Measurements from ENCODE around the gene RAB12.
"Not testable (repeated sequence)": the region's sequence is repeated elsewhere in the genome, so short reads cannot be mapped to it uniquely, and the experiment has no call there.

The RAB12 gene

DNA sequence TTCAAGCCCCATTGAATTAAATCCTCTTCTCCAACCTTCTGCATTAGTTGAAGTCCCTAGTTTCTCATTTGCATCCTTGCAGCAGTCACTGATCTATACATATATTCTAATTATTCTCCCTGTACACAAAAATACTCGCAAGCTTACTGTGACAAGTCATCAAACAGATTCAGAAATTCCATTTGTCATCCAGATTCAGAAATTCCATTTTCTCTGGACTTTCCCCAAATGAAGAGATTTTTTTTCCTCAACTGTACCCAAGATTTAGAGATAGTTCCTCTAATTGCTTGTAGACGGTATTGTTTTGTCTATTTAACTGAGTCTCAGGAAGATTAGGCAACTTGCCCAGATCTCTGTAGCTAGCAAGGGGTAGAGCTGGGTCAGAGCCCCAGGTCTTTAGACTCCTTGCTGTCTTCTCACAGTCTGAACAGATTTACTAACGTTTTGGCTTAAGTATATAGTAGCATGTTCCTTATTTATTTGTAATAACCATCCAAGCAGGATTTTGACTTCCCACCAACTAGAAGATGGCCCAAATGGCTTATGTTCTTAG, 34.2 kb downstream of the RAB12 start:
- in situ Hi-C loops (cut with MboI; ENCODE audit: low sequenced_read_pairs): no loop called here

DNA sequence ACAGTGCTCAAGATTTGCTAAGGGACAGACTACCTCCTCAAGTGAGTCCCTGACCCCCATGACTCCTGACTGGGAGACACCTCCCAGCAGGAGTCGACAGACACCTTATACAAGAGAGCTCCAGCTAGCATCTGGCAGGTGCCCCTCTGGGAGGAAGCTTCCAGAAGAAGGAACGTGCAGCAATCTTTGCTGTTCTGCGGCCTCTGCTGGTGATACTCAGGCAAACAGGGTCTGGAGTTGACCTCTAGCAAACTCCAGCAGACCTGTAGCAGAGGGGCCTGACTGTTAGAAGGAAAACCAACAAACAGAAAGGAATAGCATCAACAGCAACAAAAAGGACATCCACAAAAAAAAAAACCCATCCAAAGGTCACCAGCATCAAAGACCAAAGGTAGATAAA, 38.1 kb downstream of the RAB12 start:
- in situ Hi-C loops (cut with MboI; ENCODE audit: low sequenced_read_pairs): not testable (repeated sequence)

- in situ Hi-C loops (cut with MboI; ENCODE audit: low sequenced_read_pairs): not testable (repeated sequence)
Measured at GRCh38 chr18:8651478-8652261, 42.4 kb downstream of the RAB12 start.

GRCh38 chr18:8654503-8655451, 45.5 kb downstream of the RAB12 start:
- in situ Hi-C loops (cut with MboI; ENCODE audit: low sequenced_read_pairs): no loop called here

DNA sequence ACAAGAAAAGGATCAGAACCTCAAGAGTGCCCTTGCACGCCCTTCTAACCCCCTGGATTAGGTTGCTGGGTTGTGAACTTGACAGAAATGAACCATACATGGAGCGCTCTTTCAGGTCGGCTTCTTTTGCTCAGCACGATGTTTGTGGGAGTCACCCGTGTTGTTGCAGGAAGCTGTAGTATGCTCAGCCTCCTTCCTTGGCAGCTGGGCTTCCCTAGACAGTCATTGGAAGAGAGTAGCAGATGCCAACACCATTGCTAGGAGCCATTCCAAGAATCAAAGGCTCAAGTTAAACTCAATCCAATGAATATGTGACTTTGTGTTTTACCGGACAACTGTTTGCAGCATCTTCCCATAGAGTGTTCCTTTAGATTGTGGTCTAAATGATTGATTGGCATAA, 47.0 kb downstream of the RAB12 start:
- in situ Hi-C loops (cut with MboI; ENCODE audit: low sequenced_read_pairs): no loop called here

GRCh38 chr18:8657050-8657820, 48.0 kb downstream of the RAB12 start:
- in situ Hi-C loops (cut with MboI; ENCODE audit: low sequenced_read_pairs): no loop called here

DNA sequence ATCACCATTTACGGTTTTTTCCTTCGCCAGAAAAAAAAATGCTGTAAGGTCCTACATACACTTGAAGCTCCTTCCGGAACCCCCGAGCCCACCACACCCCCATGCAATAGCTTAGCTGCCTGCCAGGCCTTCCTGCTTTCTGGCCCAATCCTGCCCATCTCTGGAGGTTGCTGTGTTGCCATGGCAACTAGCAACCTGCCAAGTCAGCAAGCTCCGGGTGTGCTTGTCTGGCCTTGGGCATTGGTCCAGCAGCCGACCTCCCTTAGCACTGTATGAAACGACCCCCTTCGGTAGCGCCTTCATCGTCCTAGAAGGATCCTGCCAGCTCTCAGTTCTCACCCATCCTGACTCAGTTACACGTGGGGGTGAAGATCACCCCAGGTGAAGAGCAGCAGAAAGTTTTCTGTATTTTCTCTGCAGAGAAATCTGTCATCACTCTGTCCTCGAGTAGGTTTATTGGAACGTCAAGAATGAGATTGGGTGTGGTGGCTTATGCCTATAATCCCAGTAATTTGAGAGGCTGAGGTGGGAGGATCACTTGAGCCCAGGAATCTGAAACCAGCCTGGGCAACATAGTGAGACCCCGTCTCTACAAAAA, 48.7 kb downstream of the RAB12 start:
- in situ Hi-C loops (cut with MboI; ENCODE audit: low sequenced_read_pairs): no loop called here

- in situ Hi-C loops (cut with MboI; ENCODE audit: low sequenced_read_pairs): no loop called here
Measured at GRCh38 chr18:8658858-8659485, 49.7 kb downstream of the RAB12 start.

GRCh38 chr18:8659609-8660242, 50.5 kb downstream of the RAB12 start:
- in situ Hi-C loops (cut with MboI; ENCODE audit: low sequenced_read_pairs): no loop called here

DNA sequence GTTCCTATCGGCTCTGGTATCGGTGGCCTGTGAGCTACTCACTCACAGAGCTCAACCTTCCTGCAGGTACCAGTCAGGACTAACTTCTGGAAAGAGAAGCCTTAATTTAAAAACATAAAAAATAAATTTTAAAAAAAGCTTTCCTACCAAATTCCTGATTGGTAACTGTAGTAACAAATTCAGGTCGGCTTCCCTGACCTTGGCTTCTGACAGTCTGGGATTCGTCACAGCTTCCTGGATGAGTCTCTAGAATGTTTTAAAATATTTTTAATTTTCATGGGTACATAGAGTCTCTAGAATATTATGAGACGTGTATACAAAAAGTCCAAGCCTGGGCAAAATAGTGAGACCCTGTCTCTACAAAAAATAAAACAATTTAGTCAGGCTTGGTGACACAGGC, 51.1 kb downstream of the RAB12 start:
- in situ Hi-C loops (cut with MboI; ENCODE audit: low sequenced_read_pairs): no loop called here

GRCh38 chr18:8661754-8662559, 52.7 kb downstream of the RAB12 start:
- in situ Hi-C loops (cut with MboI; ENCODE audit: low sequenced_read_pairs): no loop called here

DNA sequence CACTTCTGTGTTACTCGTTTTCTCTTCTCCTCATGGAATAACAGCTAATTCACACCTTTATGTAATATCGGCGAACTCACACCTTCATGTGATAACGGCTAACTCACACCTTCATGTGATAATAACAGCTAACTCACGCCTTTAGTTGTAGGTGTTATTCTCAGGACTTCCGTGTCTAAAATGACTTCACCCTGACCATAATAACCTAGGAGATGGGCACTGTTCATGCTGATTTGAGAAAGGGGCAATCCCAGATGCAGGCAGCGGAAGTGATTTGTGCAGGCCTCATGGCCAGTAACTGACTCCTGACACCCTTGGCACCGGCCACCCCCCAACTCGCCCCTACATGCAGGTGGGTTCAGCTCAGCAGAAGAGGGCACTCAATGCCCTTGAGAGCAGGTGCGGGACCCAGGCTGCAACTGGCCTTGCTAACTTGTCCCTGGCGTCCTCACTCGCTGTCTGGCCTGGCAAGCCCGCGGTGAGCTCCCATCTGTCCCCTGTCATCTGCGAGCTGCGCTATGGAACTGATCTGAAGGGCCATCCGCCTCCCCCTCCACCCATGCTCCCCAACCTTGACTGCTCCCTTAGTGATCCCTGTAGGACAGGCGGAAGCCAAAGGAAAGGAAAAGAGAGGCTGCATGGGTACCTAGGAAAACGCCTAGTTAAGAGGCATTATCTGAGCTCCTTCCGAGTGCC, 53.5 kb downstream of the RAB12 start:
- in situ Hi-C loops (cut with MboI; ENCODE audit: low sequenced_read_pairs): no loop called here

GRCh38 chr18:8667846-8668245, 58.6 kb downstream of the RAB12 start:
- in situ Hi-C loops (cut with MboI; ENCODE audit: low sequenced_read_pairs): no loop called here

GRCh38 chr18:8668381-8668780, 59.1 kb downstream of the RAB12 start:
- in situ Hi-C loops (cut with MboI; ENCODE audit: low sequenced_read_pairs): no loop called here

DNA sequence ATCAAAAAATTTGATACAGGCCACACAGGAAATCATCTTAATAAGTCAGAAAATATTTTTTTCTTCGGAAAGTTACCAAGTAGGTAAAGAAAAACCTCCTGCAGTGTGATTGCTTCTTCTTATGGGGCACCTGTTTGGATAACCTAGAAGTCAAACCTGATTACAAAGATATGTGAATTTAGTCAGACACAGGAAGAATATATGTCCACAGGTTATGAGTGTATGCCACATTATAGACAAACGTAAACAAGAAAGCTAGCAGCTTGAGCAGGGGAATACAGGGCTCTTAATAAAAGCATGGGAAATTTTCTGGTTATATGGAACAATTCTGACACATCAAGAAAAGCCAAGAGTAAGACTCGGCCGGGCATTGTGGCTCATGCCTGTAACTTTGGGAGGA, 60.3 kb downstream of the RAB12 start:
- in situ Hi-C loops (cut with MboI; ENCODE audit: low sequenced_read_pairs): no loop called here

- in situ Hi-C loops (cut with MboI; ENCODE audit: low sequenced_read_pairs): no loop called here
Measured at GRCh38 chr18:8673256-8674209, 64.3 kb downstream of the RAB12 start.

DNA sequence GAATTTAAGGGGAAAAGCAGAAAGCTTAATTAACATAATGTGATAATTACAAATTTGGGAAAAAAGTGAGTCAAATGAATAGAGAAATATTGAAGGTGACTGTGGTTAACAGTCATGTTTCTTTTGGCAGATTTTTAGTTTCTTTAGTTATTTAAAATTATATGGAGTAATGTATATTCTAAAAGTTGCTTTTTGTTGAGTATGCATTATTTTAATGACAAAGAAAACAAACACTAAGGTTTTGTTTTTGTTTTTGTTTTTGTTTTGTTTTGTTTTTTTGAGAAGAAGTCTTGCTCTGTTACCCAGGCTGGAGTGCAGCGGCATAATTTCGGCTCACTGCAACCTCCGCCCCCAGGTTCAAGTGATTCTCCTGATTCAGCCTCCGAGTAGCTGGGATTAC, 65.8 kb downstream of the RAB12 start:
- in situ Hi-C loops (cut with MboI; ENCODE audit: low sequenced_read_pairs): no loop called here

Measured in HL-60/S4 treated with retinoic acid at 250 ng/mL for 4 days and 3 days (cell line).